RWPE2 (cell line): ENCODE results near the gene SDCBP2.

Experiments used
- ATAC-seq: fragments of 200-7000 bp; cut with Tn5 transposase; 3 replicates; pipeline ENCODE4 v1.9.1; 2021; ENCODE audit warnings: low read depth
- DNase-seq: peaks from one replicate; pipeline ENCODE4 v3.0.0-alpha.2; 2020; ENCODE audit warnings: low spot score
- H3K27ac ChIP-seq: fragments of 450-650 bp; 2 replicates; pipeline ENCODE4 v1.5.1; 2017; ENCODE audit warnings: mild to moderate bottlenecking; ENCODE audit not compliant: poor library complexity, severe bottlenecking
- H3K27me3 ChIP-seq: fragments of 250-450 bp; sonication (Bioruptor Pico); 2 replicates; pipeline ENCODE4 v1.5.1; 2021; ENCODE audit warnings: mild to moderate bottlenecking, moderate library complexity; ENCODE audit not compliant: insufficient read depth, poor library complexity, severe bottlenecking
- H3K36me3 ChIP-seq: fragments of 250-450 bp; sonication (Bioruptor Pico); 2 replicates; pipeline ENCODE4 v1.5.1; 2020; ENCODE audit warnings: low read depth, mild to moderate bottlenecking, moderate library complexity
- H3K4me1 ChIP-seq: fragments of 250-450 bp; sonication (Bioruptor Pico); 2 replicates; pipeline ENCODE4 v1.5.1; 2021; ENCODE audit warnings: mild to moderate bottlenecking, moderate library complexity; ENCODE audit not compliant: insufficient read depth, poor library complexity, severe bottlenecking
- H3K4me3 ChIP-seq: fragments of 250-450 bp; sonication (Bioruptor Pico); 2 replicates; pipeline ENCODE4 v1.5.1; 2021; ENCODE audit warnings: mild to moderate bottlenecking, moderate library complexity; ENCODE audit not compliant: severe bottlenecking
- H3K9me3 ChIP-seq: fragments of 250-450 bp; sonication (Bioruptor Pico); 2 replicates; pipeline ENCODE4 v1.5.1; 2021; ENCODE audit warnings: mild to moderate bottlenecking, moderate library complexity; ENCODE audit not compliant: severe bottlenecking
- CTCF ChIP-seq: fragments of 450-650 bp; IDR thresholded peaks from one replicate; pipeline ENCODE4 v1.5.1; 2017; ENCODE audit warnings: mild to moderate bottlenecking, moderate library complexity; ENCODE audit not compliant: poor library complexity, severe bottlenecking

The SDCBP2 gene

GRCh38 chr20:1274485-1275311 is 54.2 kb downstream of the SDCBP2 start:
- Histone ChIP-seq H3K27me3 (no peaks in the 10 kb centered on the region), H3K4me1 (no peaks in the 10 kb centered on the region), H3K4me3 (no peak overlapping the region), H3K27ac (no peak overlapping the region), H3K36me3 (no peaks in the 10 kb centered on the region), H3K9me3 (no peaks in the 10 kb centered on the region)
- ATAC-seq (no peak), DNase-seq (no peak)
- no peak for TF ChIP-seq CTCF

- Histone ChIP-seq H3K9me3 (no peaks in the 10 kb centered on the region), H3K4me1 (no peaks in the 10 kb centered on the region), H3K36me3 (no peaks in the 10 kb centered on the region), H3K27ac (no peak overlapping the region), H3K27me3 (no peaks in the 10 kb centered on the region), H3K4me3 (no peak overlapping the region)
- TF ChIP-seq CTCF, result no peak
- DNase-seq (no peak), ATAC-seq (no peak)
Observed at GRCh38 chr20:1273366-1273765, 55.6 kb downstream of the SDCBP2 start.

GRCh38 chr20:1272368-1273100 is 56.4 kb downstream of the SDCBP2 start:
- Histone ChIP-seq H3K36me3 (no peaks in the 10 kb centered on the region), H3K9me3 (no peaks in the 10 kb centered on the region), H3K27me3 (no peaks in the 10 kb centered on the region), H3K4me1 (no peaks in the 10 kb centered on the region), H3K27ac (no peak overlapping the region), H3K4me3 (no peak overlapping the region)
- ATAC-seq (no peak), DNase-seq (no peak)
- TF ChIP-seq CTCF, result no peak

GRCh38 chr20:1269850-1270249 is 59.1 kb downstream of the SDCBP2 start:
- H3K4me1 ChIP-seq, result no peaks in the 10 kb centered on the region
- H3K27ac ChIP-seq, result no peak overlapping the region
- no peaks in the 10 kb centered on the region for H3K9me3 ChIP-seq
- no peaks in the 10 kb centered on the region for H3K36me3 ChIP-seq
- no peak overlapping the region for H3K4me3 ChIP-seq
- DNase-seq, result no peak
- TF ChIP-seq CTCF, result no peak
- H3K27me3 ChIP-seq, result no peaks in the 10 kb centered on the region
- ATAC-seq, result no peak
